ENCODE measurements around the gene TBC1D4. TPM values are rescaled to one million over a fixed set of nuclear protein-coding genes. Genes with fewer than 3 reads are reported as not detected.
A peak's percentile ranks its signal among the peaks of the same experiment; 100 is the strongest.

The TBC1D4 gene
- total and polyA plus RNA-seq, 9 of the 15 experiments (the other 6 are each of a cell fraction or from before 2014, with no cell fraction given): 2.8 to 12.3 (median 7.0) TPM

DNA sequence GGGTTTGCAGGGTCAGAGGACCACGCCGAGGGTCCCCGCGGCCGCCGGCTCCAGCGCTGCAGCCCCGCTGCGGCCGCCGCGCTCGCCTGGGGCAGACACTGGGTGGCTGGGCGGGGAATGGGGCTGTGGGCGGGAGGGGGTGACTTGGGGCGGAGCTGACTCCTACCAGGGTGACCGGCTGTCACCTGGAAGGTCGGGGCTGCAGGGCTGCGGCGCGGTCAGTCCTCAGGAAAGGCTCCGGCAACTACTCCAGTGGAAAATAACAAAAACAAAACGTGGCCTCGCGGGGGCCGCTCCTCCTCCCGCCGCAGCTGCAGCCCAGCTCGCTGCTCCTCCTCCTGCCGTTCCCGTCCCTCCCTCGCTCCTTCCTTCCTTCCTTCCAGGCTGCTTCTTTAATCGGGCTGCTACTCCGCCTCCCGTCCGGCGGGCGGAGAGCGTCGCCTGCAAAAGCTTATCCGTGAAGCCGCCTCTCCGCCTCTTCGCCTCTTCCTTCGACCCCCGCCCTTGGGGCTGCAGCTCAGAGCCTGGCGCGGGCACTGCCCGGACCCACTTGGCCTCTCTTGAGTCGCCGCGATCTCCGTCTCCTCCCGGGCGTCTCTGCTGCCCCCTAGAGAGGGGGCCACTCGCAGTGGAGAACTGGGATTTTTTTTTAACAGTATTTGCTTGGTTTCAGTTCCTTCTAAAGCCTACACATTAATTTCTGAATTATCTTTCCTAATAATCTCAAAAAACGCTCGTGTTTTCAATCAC, at the start of gene TBC1D4 (continued):
- TF ChIP-seq ZNF134 (CRISPR knock-in tag; conservative IDR thresholded peaks at IDR 0.05) (no peak), MEIS2 (IDR thresholded peaks at IDR 0.05; ENCODE audit: partially characterized antibody) (no peak), YY1 (IDR thresholded peaks at IDR 0.05; ENCODE audit: borderline replicate concordance in 1 of 3, control insufficient read depth in 1 of 3, extremely low read depth in 1 of 3, insufficient read depth in 3 of 3, insufficient read length in 1 of 3, insufficient replicate concordance in 2 of 3, low read depth in 1 of 3, low read length in 2 of 3) (peak in 2 of 3 experiments; percentile 27 to 30), ELF1 (tag; IDR thresholded peaks at IDR 0.05) (no peak), HNRNPL (IDR thresholded peaks at IDR 0.05; ENCODE audit: low read depth, low read length) (0 out of 2 replicates have a peak, but pooled peaks have one; percentile 29), KAT2B (IDR thresholded peaks at IDR 0.05; ENCODE audit: low read depth, low read length) (no peak), U2AF1 (optimal IDR thresholded peaks at IDR 0.05; ENCODE audit: low read depth, low read length) (no peak), PTRF (tag; IDR thresholded peaks at IDR 0.05) (no peak), ZNF589 (CRISPR knock-in tag; IDR thresholded peaks at IDR 0.05; ENCODE audit: low read depth) (no peak), CREBBP (IDR thresholded peaks at IDR 0.05; ENCODE audit: low read depth, low read length) (no peak), ZNF212 (CRISPR knock-in tag; IDR thresholded peaks at IDR 0.05) (no peak), MTF1 (CRISPR knock-in tag; IDR thresholded peaks at IDR 0.05; ENCODE audit: borderline replicate concordance) (no peak)
- TF ChIP-seq, protein P1, sequence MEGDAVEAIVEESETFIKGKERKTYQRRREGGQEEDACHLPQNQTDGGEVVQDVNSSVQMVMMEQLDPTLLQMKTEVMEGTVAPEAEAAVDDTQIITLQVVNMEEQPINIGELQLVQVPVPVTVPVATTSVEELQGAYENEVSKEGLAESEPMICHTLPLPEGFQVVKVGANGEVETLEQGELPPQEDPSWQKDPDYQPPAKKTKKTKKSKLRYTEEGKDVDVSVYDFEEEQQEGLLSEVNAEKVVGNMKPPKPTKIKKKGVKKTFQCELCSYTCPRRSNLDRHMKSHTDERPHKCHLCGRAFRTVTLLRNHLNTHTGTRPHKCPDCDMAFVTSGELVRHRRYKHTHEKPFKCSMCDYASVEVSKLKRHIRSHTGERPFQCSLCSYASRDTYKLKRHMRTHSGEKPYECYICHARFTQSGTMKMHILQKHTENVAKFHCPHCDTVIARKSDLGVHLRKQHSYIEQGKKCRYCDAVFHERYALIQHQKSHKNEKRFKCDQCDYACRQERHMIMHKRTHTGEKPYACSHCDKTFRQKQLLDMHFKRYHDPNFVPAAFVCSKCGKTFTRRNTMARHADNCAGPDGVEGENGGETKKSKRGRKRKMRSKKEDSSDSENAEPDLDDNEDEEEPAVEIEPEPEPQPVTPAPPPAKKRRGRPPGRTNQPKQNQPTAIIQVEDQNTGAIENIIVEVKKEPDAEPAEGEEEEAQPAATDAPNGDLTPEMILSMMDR (IDR thresholded peaks at IDR 0.05 in 2 of 3, conservative IDR thresholded peaks at IDR 0.05 in 1 of 3; ENCODE audit: insufficient read depth in 2 of 3, low read depth in 1 of 3, low read length in 3 of 3): peak; percentile 61 to 71 (median 64)
- TF ChIP-seq, protein P2, sequence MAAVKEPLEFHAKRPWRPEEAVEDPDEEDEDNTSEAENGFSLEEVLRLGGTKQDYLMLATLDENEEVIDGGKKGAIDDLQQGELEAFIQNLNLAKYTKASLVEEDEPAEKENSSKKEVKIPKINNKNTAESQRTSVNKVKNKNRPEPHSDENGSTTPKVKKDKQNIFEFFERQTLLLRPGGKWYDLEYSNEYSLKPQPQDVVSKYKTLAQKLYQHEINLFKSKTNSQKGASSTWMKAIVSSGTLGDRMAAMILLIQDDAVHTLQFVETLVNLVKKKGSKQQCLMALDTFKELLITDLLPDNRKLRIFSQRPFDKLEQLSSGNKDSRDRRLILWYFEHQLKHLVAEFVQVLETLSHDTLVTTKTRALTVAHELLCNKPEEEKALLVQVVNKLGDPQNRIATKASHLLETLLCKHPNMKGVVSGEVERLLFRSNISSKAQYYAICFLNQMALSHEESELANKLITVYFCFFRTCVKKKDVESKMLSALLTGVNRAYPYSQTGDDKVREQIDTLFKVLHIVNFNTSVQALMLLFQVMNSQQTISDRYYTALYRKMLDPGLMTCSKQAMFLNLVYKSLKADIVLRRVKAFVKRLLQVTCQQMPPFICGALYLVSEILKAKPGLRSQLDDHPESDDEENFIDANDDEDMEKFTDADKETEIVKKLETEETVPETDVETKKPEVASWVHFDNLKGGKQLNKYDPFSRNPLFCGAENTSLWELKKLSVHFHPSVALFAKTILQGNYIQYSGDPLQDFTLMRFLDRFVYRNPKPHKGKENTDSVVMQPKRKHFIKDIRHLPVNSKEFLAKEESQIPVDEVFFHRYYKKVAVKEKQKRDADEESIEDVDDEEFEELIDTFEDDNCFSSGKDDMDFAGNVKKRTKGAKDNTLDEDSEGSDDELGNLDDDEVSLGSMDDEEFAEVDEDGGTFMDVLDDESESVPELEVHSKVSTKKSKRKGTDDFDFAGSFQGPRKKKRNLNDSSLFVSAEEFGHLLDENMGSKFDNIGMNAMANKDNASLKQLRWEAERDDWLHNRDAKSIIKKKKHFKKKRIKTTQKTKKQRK (IDR thresholded peaks at IDR 0.05; ENCODE audit: borderline replicate concordance, low read depth, low read length): no peak
- TF ChIP-seq, protein P3, sequence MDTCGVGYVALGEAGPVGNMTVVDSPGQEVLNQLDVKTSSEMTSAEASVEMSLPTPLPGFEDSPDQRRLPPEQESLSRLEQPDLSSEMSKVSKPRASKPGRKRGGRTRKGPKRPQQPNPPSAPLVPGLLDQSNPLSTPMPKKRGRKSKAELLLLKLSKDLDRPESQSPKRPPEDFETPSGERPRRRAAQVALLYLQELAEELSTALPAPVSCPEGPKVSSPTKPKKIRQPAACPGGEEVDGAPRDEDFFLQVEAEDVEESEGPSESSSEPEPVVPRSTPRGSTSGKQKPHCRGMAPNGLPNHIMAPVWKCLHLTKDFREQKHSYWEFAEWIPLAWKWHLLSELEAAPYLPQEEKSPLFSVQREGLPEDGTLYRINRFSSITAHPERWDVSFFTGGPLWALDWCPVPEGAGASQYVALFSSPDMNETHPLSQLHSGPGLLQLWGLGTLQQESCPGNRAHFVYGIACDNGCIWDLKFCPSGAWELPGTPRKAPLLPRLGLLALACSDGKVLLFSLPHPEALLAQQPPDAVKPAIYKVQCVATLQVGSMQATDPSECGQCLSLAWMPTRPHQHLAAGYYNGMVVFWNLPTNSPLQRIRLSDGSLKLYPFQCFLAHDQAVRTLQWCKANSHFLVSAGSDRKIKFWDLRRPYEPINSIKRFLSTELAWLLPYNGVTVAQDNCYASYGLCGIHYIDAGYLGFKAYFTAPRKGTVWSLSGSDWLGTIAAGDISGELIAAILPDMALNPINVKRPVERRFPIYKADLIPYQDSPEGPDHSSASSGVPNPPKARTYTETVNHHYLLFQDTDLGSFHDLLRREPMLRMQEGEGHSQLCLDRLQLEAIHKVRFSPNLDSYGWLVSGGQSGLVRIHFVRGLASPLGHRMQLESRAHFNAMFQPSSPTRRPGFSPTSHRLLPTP (IDR thresholded peaks at IDR 0.05; ENCODE audit: borderline replicate concordance, extremely low read depth, insufficient read length): no peak

Measured in K562 (cell line).